Embryonic facial prominence (tissue), 1 donor: ENCODE data around the gene DNAI1.

ENCODE experiments used
- DNase-seq: peaks from one replicate; pipeline ENCODE4 v3.0.0-alpha.2; 2016; ENCODE audit errors: extremely low spot score

The DNAI1 gene

GRCh38 chr9:34541540-34541939, 82.9 kb downstream of the DNAI1 start:
- no peak for DNase-seq

- no peak for DNase-seq
These were observed 85.4 kb downstream of the DNAI1 start for GRCh38 chr9:34544035-34544434.

GRCh38 chr9:34545497-34545896, 86.9 kb downstream of the DNAI1 start:
- no peak for DNase-seq

- no peak for DNase-seq
These were observed 87.7 kb downstream of the DNAI1 start for GRCh38 chr9:34546102-34546833.

- no peak for DNase-seq
These were observed 88.5 kb downstream of the DNAI1 start for GRCh38 chr9:34546834-34547827.

- peak; percentile 42 for DNase-seq
These were observed 89.5 kb downstream of the DNAI1 start for GRCh38 chr9:34547960-34548611.

GRCh38 chr9:34549407-34549732, 90.8 kb downstream of the DNAI1 start:
- no peak for DNase-seq

- DNase-seq: no peak
These were observed 91.5 kb downstream of the DNAI1 start for GRCh38 chr9:34550016-34550680.

- DNase-seq: no peak
These were observed 92.2 kb downstream of the DNAI1 start for GRCh38 chr9:34550681-34551270.

GRCh38 chr9:34551751-34552605, 93.4 kb downstream of the DNAI1 start:
- no peak for DNase-seq

- DNase-seq: no peak
These were observed 94.0 kb downstream of the DNAI1 start for GRCh38 chr9:34552606-34552981.

GRCh38 chr9:34552986-34553385, 94.4 kb downstream of the DNAI1 start:
- DNase-seq: no peak

- no peak for DNase-seq
These were observed 95.0 kb downstream of the DNAI1 start for GRCh38 chr9:34553511-34554021.

GRCh38 chr9:34554211-34555001, 95.8 kb downstream of the DNAI1 start:
- no peak for DNase-seq

GRCh38 chr9:34555002-34555348, 96.4 kb downstream of the DNAI1 start:
- no peak for DNase-seq

- no peak for DNase-seq
These were observed 96.9 kb downstream of the DNAI1 start for GRCh38 chr9:34555500-34555899.

GRCh38 chr9:34555936-34556525, 97.4 kb downstream of the DNAI1 start:
- no peak for DNase-seq

- DNase-seq: no peak
These were observed 98.3 kb downstream of the DNAI1 start for GRCh38 chr9:34556949-34557348.
